HG03439 (cell line): ENCODE data around the gene S100A4.
"Not testable (repeated sequence)": the region's sequence is repeated elsewhere in the genome, so short reads cannot be mapped to it uniquely, and the experiment has no call there.

ENCODE experiments used
- ATAC-seq: cut with Tn5 transposase; IDR thresholded peaks from one replicate; pipeline ENCODE4 v1.9.1; 2021; ENCODE audit warnings: mild to moderate bottlenecking, moderate library complexity; ENCODE audit not compliant: unreplicated experiment

Gene S100A4

DNA sequence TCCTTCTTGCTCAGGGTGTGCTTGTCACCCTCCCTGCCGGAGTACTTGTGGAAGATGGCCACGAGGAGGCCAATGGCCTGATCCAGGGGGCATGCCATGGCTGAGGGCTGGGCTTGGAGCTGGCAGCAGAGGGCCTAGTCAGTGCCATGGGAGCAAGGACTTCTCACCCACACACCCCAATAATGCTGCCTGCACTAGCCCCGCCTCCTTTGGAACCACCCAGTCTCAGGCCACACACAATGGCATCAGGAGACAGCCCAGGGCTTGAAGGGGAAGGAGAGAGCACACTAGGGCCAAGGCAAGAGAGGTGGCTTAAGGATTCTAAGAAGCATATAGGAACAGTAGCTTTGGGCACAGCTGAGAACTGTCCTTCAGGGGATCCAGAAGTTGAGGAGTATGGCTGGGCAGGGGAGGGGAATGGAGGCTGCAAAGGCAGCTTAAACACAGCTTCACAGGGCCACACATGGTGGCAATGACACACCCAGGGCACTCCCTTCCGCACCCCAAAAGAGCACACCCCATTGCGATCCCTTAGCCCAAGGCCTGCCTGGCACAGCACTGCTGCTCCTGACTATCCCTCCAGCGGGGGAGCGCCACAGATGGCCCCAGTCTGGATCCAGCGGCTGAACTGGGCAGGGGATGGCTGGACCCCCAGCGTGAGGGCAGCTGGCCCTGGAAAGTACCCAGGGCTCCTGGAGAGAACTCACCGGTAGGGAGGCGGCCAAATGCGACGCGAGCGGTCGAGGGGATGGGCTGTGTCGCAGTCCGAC is 10.2 kb downstream of the S100A4 start, which contains the start of gene S100A6:
Gene S100A6 (minus strand): TSS at position 750 of the 770 bp plus-strand sequence. CDS start 652 bp downstream, at position 98.
- no peak for ATAC-seq

DNA sequence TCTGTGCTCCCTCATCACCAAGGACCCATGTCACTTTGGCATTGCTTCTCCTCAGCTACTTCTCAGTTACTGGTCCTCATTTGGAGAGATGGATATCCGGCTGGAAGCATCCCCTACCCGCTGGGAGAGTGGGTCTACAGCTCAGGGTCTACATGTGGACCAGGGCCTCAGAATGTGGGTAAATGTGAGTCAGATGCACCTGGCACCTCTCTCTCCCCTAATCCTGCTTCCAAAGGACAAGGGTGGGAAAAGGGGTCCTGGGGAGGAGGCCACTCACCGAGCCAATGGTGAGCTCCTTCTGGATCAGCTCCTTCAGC is 10.7 kb downstream of the S100A4 start:
- no peak for ATAC-seq

DNA sequence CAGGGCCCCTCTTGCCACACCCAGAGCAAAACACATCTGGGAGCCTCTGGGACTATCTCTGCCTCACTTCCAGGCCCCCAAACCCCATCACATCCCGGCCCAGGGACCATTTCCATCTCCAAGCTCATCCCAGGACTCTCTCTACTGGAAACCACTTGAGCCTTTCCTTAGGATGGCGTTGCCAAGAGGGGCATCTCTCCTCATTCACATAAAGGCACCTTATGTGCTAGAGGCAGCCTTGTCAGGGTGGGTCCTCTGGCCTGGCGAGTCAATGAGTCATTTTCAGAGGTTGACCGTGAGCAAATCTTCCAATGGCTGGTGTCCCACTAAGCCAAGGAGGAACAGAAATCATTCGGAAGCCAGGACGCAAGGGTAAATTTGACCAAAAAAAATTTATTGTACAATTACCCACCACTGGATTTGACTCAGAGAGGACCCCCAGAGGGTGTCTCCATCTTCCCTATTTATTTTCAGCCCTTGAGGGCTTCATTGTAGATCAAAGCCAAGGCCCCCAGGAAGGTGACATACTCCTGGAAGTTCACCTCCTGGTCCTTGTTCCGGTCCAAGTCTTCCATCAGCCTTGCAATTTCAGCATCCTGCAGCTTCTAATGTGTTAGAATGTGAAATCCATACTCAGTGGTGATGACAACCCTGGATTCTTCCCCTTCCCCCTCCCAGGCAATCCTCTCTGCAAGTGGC is 11.2 kb downstream of the S100A4 start:
- no peak for ATAC-seq

DNA sequence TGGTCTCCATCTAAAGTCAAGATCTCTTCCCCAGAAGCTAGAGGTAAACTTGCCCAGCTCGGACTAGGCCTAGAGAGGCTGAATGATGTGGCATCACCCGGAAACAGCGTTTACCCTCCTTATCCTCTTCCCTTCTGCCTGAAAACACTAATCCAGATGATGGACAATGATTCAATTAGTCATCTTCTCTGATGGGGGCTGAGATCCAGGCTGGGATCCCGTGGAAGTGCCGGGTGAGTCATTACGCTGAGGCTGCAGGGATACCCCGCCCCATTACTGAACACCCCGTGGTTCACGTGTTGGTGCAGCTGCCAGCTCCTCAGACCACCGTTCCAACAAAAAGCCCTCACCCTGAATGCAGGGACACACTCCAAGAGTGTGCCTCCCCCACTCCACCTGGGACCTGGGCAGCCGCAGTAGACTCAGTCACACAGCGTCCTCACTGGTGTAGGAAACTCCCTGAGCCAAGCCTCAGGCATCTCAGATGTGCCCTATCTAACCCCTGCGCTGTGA is 11.9 kb downstream of the S100A4 start:
- no peak for ATAC-seq

DNA sequence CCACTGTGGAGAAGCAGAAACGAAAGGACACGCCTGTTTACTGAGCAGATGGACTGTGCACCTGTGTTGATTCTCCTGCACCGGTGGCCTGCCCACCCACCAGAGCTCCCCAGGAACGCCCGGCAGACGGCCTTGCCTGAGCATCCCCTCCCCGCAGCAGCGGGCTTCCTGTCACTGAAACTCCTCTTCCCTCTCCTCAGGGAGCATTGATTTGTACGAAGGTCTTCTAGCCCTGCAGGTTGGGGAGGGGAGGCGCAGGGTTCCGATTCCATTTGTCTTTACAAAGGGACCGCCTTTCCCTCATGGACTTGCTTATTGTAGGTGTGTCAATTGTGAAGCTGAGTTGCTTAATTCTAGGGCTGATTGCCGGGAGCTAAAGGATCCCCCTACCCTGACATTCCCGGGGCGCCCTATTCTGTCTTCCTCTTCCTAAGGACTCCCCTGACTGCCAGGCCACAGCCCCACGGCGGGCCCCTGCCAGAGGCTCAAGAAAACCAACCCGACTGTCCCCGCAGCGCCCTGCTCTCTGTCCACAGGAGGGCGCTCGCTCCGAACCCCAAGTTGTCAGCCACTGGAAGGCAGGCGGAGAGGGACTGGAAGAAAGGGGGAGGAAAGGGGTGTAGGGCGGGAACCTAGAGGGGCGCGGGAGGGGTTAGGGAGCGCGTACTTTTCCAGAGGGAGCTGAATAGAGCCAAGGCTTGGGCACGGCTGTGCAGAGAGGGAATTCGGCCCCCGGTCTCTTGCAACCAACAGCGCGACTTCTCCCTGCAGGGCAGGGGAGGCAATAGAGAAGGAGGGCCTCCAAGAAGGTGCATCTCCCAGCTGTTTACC is 12.6 kb downstream of the S100A4 start:
- ATAC-seq: no peak

DNA sequence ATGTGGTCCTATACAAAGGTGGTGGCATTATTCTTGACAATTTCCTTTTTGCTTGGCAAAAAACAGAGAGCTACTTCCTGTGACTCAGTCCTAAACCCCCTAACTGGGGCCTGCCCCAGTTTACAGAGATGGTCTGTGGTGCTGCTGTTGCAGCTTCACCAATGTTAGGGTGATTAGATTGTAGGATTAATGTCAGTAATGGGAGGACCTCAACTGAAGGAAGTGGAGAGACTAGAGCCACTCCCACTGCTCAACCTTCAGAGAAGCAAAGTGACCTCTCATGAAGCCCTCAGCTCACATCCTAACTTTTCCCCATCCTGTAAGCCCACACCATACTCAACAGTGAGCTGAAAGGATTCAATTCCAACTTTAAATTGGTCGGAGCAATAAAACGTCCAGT is 13.4 kb downstream of the S100A4 start:
- no peak for ATAC-seq

DNA sequence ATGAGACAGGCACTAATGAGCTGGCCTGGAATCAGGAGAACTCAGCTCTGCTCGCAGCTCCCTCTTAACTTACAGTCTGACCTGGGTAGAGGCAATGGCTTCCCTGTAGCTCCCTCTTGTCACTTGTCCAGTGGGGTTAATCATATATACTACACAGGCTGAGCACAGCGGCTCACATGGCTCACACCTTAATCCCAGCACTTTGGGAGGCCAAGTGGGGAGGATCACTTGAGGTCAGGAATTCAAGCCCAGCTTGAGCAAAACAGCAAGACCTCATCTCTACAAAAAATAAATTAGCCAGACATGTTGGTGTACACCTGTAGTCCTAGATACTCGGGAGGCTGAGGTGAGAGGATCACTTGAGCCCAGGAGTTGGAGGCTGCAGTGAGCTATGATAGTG is 14.0 kb downstream of the S100A4 start:
- ATAC-seq: no peak

DNA sequence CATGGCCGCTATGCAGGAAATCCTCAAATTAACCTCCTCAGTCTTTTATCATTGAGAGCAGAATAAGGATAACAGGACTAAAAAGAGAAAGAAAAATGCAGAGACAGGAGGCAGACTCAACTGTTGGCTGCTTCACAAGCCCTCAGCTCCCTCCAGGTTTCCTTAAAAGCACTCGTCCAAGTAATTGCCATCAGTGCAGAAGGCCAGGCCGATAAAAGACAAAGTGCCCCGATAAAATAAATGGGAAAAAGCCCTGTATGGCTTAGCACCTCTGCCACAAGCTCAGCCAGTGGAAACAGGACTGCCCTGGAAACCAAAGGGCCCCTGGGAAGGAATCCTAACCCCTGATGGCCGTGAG is 17.9 kb downstream of the S100A4 start:
- ATAC-seq: no peak

DNA sequence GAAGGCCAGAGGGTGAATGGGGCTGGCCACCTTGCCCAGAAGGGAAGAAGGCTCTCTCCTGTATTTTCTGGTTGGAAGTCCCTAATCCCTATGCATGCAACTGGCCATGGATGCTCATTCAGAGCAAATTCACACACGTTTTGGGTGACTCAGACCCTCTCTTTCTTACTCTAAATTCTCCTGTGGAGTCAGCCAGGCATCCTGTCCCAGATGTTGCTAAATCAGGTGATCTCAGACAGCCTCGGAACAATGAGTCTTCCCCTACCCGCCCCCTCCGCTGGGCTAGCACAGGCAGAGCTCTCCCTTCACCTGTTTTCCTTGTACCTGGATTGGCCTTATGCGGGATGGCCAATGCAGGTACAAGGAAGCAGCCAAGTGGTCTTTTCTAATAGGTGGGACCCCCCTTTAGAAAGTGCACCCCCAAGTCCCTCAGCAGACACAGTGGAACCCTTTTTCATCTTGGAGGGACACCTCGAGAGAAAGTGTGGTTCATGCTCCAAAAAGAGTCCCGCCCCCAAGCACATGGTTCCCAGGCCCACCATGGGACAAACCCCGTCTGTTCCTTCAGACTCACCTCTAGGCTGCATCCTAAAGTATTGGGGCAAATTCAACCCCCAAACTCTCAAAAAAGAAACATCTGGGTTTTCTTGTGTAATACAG is 18.5 kb downstream of the S100A4 start:
- ATAC-seq: no peak

DNA sequence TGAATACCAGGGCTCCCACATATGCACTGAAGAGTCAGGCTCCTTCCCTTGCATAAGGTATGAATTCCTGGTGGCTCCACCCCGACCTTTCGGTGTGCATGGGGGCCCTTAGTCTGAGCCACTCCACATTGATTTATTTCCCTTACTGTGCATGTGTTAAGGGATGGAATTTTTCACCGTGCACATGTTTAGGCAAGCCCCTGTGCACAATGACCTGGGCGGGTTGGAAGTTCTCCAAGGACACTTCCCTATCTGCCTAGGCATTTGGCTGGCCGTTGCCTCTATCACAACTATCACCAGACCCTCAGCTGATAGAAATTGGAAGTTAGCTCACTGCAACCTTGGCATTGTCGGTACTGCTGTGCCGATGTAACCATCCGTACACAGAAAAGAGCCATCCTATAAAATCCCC is 19.5 kb downstream of the S100A4 start:
- no peak for ATAC-seq

DNA sequence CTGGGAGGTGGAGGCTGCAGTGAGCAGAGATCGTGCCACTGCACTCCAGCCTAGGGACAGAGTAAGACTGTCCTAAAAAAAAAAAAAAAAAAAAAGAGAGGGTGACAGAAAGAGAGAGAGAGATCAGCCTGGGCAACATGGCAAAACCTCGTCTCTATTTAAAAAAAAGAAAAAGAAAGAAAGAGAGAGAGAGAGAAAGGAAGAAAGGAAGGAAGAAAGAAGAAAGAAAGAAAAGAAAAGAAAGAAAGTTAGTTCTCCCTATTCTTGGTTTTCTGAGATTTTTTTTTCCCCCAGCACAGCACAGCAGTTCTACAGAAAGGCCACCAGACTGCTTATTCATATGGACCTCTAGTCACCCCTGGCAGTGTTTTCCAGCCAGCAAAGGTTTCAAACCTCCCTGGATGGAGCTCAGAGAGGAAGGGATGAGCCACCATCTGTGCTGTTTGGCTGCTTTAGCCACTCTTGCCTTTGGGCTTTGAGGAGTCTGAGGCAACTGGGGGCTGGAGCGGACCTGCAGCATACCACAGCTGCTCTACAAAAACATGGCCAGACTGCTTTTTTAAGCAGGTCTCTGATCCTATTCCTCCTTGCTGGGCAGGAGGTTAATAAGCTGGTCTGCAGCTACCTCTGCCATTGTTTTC is 20.4 kb downstream of the S100A4 start:
- no peak for ATAC-seq

DNA sequence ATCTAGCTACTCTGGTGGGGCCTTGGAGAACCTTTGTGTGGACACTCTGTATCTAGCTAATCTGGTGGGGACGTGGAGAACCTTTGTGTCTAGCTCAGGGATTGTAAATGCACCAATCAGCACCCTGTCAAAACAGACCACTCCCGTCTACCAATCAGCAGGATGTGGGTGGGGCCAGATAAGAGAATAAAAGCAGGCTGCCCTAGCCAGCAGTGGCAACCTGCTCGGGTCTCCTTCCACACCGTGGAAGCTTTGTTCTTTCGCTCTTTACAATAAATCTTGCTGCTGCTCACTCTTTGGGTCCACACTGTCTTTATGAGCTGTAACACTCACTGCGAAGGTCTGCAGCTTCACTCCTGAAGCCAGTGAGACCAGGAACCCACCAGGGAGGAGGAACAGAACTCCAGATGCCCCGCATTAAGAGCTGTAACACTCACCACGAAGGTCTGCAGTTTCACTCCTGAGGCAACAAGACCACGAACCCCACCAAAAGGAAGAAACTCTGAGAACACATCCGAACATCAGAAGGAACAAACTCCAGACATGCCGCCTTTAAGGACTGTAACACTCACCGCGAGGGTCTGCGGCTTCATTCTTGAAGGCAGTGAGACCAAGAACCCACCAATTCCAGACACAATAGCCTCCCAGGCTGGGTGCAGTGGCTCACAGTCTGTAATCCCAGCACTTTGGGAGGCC is 23.1 kb downstream of the S100A4 start:
- ATAC-seq: not testable (repeated sequence)

DNA sequence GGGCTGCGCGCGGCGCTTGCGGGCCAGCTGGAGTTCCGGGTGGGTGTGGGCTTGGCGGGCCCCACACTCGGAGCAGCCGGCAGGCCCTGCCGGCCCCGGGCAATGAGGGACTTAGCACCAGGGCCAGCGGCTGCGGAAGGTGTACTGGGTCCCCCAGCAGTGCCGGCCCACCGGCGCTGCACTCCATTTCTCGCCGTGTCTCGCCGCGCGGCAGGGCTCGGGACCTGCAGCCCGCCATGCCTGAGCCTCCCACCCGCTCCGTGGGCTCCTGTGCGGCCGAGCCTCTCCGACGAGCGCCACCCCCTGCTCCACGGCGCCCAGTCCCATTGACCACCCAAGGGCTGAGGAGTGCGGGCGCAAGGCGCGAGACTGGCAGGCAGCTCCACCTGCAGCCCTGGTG is 23.8 kb downstream of the S100A4 start:
- not testable (repeated sequence) for ATAC-seq

DNA sequence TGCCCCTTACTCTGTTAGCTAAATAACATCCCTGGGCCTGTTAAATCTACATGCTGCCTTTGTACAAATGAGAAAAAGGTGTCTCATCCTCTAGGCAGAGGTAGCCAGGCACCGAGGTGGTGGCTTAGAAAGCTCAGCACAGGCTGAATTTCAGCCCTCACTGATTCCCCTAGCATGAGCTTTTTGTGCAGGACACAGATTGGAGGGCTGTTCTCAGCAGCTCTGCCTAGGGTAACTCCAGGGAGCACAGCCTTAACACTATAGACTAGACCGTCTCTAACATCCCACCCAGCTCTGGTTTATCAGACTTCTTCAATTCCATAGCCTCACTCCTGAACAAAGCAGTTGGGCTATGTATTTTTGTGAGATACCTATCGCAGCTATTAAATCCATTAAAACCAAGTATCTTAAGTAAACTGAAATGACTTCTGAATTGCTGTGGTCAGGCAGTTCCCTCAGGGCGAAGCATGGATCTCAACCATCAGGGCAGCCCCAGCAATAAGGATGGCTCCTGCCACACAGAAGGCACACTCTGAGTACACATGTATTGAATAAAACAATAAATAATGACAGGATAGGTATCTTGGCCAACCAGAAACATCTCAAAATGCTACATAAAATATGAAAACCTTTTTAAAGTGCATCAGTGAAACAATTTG is 24.7 kb downstream of the S100A4 start:
- ATAC-seq: no peak

DNA sequence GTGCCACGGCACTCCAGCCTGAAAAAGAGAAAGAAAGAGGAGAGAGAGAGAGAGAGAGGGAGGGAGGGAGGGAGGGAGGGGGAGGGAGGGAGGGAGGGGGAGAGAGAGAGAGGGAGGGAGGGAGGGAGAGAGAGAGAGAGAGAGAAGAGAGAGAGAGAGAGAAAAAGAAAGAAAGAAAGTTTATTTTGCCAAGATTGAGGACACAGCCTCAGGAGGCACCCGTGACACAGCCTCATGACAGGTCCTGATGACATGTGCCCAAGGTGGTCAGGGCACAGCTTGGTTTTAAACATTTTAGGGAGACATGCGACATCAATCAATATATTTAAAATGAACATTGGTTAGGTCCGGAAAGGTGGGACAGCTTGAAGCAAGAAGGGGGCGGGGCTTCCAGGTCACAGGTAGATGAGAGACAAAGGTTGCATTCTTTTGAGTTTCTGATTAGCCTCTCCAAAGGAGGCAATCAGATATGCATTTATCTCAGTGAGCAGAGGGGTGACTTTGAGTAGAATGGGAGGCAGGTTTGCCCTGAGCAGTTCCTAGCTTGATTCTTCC is 25.4 kb downstream of the S100A4 start:
- ATAC-seq: not testable (repeated sequence)

DNA sequence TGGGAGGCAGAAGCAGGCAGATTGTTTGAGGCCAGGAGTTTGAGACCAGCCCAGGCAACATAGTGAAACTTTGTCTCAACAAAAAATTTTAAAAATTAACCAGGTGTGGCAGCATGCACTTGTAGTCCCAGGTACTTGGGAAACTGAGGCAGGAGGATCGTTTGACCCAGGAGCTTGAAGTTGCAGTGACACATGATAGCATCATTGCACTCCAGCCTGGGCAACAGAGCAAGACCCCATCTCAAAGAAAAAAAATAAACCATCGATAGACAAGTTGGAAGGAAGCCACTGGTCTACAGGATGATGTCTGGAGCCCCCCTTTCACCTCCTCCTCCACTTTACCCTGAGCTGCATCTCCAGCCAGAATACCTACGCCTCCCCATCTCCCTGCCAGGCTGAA is 26.4 kb downstream of the S100A4 start:
- ATAC-seq: no peak

DNA sequence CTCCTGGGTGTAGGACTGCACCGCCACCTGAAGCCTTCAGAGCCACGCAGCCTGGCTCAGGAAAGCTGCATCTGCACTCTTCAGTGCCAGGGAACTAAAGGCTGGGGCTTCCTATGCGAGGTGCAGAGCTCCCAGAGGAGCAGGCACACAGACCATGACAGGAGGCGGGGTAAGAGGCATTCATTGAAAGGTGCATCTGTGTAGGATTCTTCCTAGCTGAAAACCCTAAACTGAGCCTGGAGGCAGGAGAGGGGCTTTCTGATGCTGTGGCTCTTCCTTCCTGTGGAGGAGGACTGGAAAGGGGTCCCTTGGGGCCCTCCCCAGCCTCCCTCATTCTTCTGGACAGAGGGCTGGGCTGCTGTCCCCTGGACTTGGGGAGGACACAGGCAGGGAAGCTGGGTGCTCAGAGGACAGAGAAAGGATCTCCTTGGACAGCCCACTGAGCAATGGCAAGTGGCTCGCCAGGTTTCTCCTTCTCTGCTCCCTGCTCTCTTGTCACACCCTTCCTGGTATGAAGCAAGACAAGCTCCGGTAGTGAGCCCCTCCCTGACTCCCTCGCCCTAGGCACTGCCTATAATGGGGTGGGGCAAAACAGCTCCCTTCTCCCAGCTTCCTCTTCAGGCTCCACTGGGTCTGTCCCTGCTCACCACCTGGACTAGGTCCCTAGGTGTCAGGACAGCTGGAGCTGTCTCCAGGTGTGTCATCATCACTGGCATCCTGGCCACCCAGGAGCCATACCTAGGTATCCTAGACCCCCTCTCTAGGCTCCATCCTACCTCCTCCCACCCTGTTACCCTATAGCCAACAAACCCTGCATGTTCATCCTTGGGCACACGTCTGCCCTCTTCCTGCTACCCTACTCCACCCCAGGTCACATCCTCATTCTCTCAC is 29.9 kb downstream of the S100A4 start:
- ATAC-seq: no peak

DNA sequence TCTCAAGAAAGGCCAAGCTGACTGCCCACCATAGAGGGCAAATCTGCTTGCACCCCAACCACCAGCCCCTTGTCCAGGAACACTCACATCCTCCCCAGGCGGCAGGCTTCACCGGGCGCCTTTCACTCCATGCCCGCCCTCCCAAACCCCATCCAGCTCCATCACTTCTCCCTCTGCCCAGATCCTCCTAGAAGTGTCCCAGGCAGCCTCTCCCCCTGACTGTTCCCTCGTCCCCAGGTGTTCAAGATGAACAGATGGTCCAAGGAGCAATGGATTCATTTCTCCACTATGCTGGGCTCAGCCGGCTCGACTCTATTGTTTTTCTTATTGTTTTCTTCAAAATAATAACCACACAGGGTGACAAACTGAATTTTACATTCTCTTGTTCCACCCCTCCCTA is 31.9 kb downstream of the S100A4 start:
- no peak for ATAC-seq
